ENCODE results near the gene DHX32. TPM values are rescaled to one million over a fixed set of nuclear protein-coding genes. Genes with fewer than 3 reads are reported as not detected.
"Not testable (repeated sequence)": the region's sequence is repeated elsewhere in the genome, so short reads cannot be mapped to it uniquely, and the experiment has no call there.

The DHX32 gene
- total RNA-seq, 1 donor from 2014 or later: 35.6 TPM

GRCh38 chr10:125907598-125907997 is 26.5 kb upstream of the DHX32 start:
- not testable (repeated sequence) for H3K27ac Mint-ChIP-seq (ENCODE audit: unreplicated experiment); H3K9me3 Mint-ChIP-seq; DNase-seq (ENCODE audit: low read depth, low spot score); H3K4me3 Mint-ChIP-seq; H3K36me3 Mint-ChIP-seq (ENCODE audit: low read depth); H3K27me3 Mint-ChIP-seq (ENCODE audit: low read depth); H3K4me1 Mint-ChIP-seq

- not testable (repeated sequence) for H3K36me3 Mint-ChIP-seq (ENCODE audit: low read depth); H3K9me3 Mint-ChIP-seq; DNase-seq (ENCODE audit: low read depth, low spot score); H3K4me1 Mint-ChIP-seq; H3K4me3 Mint-ChIP-seq; H3K27me3 Mint-ChIP-seq (ENCODE audit: low read depth); H3K27ac Mint-ChIP-seq (ENCODE audit: unreplicated experiment)
These were observed 24.2 kb upstream of the DHX32 start for GRCh38 chr10:125905069-125905994.

- not testable (repeated sequence) for H3K36me3 Mint-ChIP-seq (ENCODE audit: low read depth); DNase-seq (ENCODE audit: low read depth, low spot score); H3K4me1 Mint-ChIP-seq; H3K27ac Mint-ChIP-seq (ENCODE audit: unreplicated experiment); H3K4me3 Mint-ChIP-seq; H3K9me3 Mint-ChIP-seq; H3K27me3 Mint-ChIP-seq (ENCODE audit: low read depth)
These were observed 22.1 kb upstream of the DHX32 start for GRCh38 chr10:125903135-125903640.

GRCh38 chr10:125900963-125901362 is 19.9 kb upstream of the DHX32 start:
- not testable (repeated sequence) for H3K27ac Mint-ChIP-seq (ENCODE audit: unreplicated experiment); H3K9me3 Mint-ChIP-seq; H3K4me1 Mint-ChIP-seq; H3K36me3 Mint-ChIP-seq (ENCODE audit: low read depth); H3K27me3 Mint-ChIP-seq (ENCODE audit: low read depth); DNase-seq (ENCODE audit: low read depth, low spot score)
- H3K4me3 Mint-ChIP-seq: peak overlapping the region; percentile 7

- H3K4me1 Mint-ChIP-seq: peaks cover 20% of the 10 kb centered on the region
- not testable (repeated sequence) for H3K27me3 Mint-ChIP-seq (ENCODE audit: low read depth); DNase-seq (ENCODE audit: low read depth, low spot score); H3K9me3 Mint-ChIP-seq; H3K36me3 Mint-ChIP-seq (ENCODE audit: low read depth); H3K27ac Mint-ChIP-seq (ENCODE audit: unreplicated experiment)
- peak overlapping the region; percentile 93 for H3K4me3 Mint-ChIP-seq
These were observed 16.2 kb upstream of the DHX32 start for GRCh38 chr10:125897317-125897716.

GRCh38 chr10:125896088-125896934 is 15.2 kb upstream of the DHX32 start, which contains the start of gene FANK1:
Gene FANK1, plus strand, starts transcription at chr10:125896564. Its CDS starts 79 bp downstream, at chr10:125896643.
- DNase-seq (ENCODE audit: low read depth, low spot score): peak; percentile 89
- H3K27me3 Mint-ChIP-seq (ENCODE audit: low read depth); H3K9me3 Mint-ChIP-seq; H3K36me3 Mint-ChIP-seq (ENCODE audit: low read depth): not testable (repeated sequence)
- Mint-ChIP-seq H3K4me1 (peaks cover 20% of the 10 kb centered on the region), H3K27ac (ENCODE audit: unreplicated experiment) (peak within 1 kb of the TSS; percentile 89), H3K4me3 (peak within 1 kb of the TSS; percentile 93)

GRCh38 chr10:125895130-125896087 is 14.3 kb upstream of the DHX32 start:
- H3K36me3 Mint-ChIP-seq (ENCODE audit: low read depth); H3K27me3 Mint-ChIP-seq (ENCODE audit: low read depth); H3K9me3 Mint-ChIP-seq: not testable (repeated sequence)
- peak overlapping the region; percentile 86 for H3K4me3 Mint-ChIP-seq
- H3K4me1 Mint-ChIP-seq: peaks cover 20% of the 10 kb centered on the region
- peak; percentile 55 for DNase-seq (ENCODE audit: low read depth, low spot score)
- peak overlapping the region; percentile 89 for H3K27ac Mint-ChIP-seq (ENCODE audit: unreplicated experiment)

GRCh38 chr10:125894176-125894575 is 13.1 kb upstream of the DHX32 start:
- H3K27ac Mint-ChIP-seq (ENCODE audit: unreplicated experiment); H3K36me3 Mint-ChIP-seq (ENCODE audit: low read depth); H3K9me3 Mint-ChIP-seq; DNase-seq (ENCODE audit: low read depth, low spot score); H3K27me3 Mint-ChIP-seq (ENCODE audit: low read depth): not testable (repeated sequence)
- Mint-ChIP-seq H3K4me1 (peaks cover 20% of the 10 kb centered on the region), H3K4me3 (peak overlapping the region; percentile 2)

GRCh38 chr10:125892402-125892801 is 11.3 kb upstream of the DHX32 start:
- H3K4me3 Mint-ChIP-seq; H3K9me3 Mint-ChIP-seq; H3K36me3 Mint-ChIP-seq (ENCODE audit: low read depth); H3K27ac Mint-ChIP-seq (ENCODE audit: unreplicated experiment); DNase-seq (ENCODE audit: low read depth, low spot score); H3K27me3 Mint-ChIP-seq (ENCODE audit: low read depth): not testable (repeated sequence)
- peaks cover 19% of the 10 kb centered on the region for H3K4me1 Mint-ChIP-seq

- H3K36me3 Mint-ChIP-seq (ENCODE audit: low read depth); H3K4me3 Mint-ChIP-seq; H3K27me3 Mint-ChIP-seq (ENCODE audit: low read depth); DNase-seq (ENCODE audit: low read depth, low spot score); H3K9me3 Mint-ChIP-seq; H3K27ac Mint-ChIP-seq (ENCODE audit: unreplicated experiment); H3K4me1 Mint-ChIP-seq: not testable (repeated sequence)
These were observed 8.3 kb upstream of the DHX32 start for GRCh38 chr10:125889441-125889840.

Data from neural crest cell (in vitro differentiated cells).